Karpas-422 (cell line): Measurements from ENCODE around the gene BAIAP2L2. TPM values are rescaled to one million over a fixed set of nuclear protein-coding genes. Genes with fewer than 3 reads are reported as not detected.

Experiments
- DNase-seq: peaks from one replicate; pipeline ENCODE4 v3.0.0-alpha.2; 2015
- H2AFZ ChIP-seq: fragments of 200-600 bp; sonication (generic); 2 replicates; pipeline ENCODE4 v1.6.1; 2014; ENCODE audit warnings: antibody characterized with exemption, low read length, mixed read lengths
- H3K27ac ChIP-seq: fragments of 200-600 bp; sonication (generic); 2 replicates; pipeline ENCODE4 v1.5.1; 2014; ENCODE audit warnings: mild to moderate bottlenecking, low read length, moderate library complexity
- H3K27me3 ChIP-seq: fragments of 200-600 bp; sonication (generic); 2 replicates; pipeline ENCODE4 v1.6.1; 2014; ENCODE audit warnings: low read length, mixed read lengths
- H3K36me3 ChIP-seq: fragments of 200-600 bp; sonication (generic); 2 replicates; pipeline ENCODE4 v1.6.1; 2014; ENCODE audit warnings: low read length, mixed read lengths; ENCODE audit not compliant: insufficient read depth
- H3K4me1 ChIP-seq: fragments of 200-600 bp; sonication (generic); 2 replicates; pipeline ENCODE4 v1.6.1; 2014; ENCODE audit warnings: mild to moderate bottlenecking, low read length, mixed read lengths
- H3K4me2 ChIP-seq: fragments of 200-600 bp; sonication (generic); 2 replicates; pipeline ENCODE4 v1.6.1; 2014; ENCODE audit warnings: low read length, low read depth, mild to moderate bottlenecking; ENCODE audit not compliant: poor library complexity, severe bottlenecking
- H3K4me3 ChIP-seq: fragments of 200-600 bp; sonication (generic); 2 replicates; pipeline ENCODE4 v1.5.1; 2014; ENCODE audit warnings: mild to moderate bottlenecking, antibody characterized with exemption, low read length, mixed read lengths
- H3K79me2 ChIP-seq: fragments of 200-600 bp; sonication (generic); 2 replicates; pipeline ENCODE4 v1.6.1; 2014; ENCODE audit warnings: mild to moderate bottlenecking, low read length, mixed read lengths
- H3K9ac ChIP-seq: fragments of 200-600 bp; sonication (generic); 2 replicates; pipeline ENCODE4 v1.6.0; 2014; ENCODE audit warnings: low read length
- H3K9me2 ChIP-seq: fragments of 200-600 bp; sonication (generic), shearing (Covaris generic); replicated peaks from 2 replicates; pipeline ENCODE4 v1.6.0; 2014; ENCODE audit warnings: mild to moderate bottlenecking, low read length, moderate library complexity; ENCODE audit not compliant: insufficient read depth
- H3K9me3 ChIP-seq: fragments of 300-700, 200-600 bp; sonication (generic); 2 replicates; pipeline ENCODE4 v1.6.1; 2014; ENCODE audit warnings: low read length, mixed read lengths
- H4K20me1 ChIP-seq: fragments of 200-600 bp; sonication (generic); 2 replicates; pipeline ENCODE4 v1.6.1; 2014; ENCODE audit warnings: mild to moderate bottlenecking, antibody characterized with exemption, low read length, low read depth; ENCODE audit not compliant: insufficient read depth
- total RNA-seq: library from RNA; depleted of rRNA; stranded (reverse); fragments of >200 nt; shearing (Covaris generic); gene quantifications from 2 replicates; pipeline ENCODE4 v1.2.3, GENCODE V29; 2014; ENCODE audit warnings: low replicate concordance

BAIAP2L2 gene
- total RNA-seq, 1 experiment from 2014 or later = 0.22 TPM

DNA sequence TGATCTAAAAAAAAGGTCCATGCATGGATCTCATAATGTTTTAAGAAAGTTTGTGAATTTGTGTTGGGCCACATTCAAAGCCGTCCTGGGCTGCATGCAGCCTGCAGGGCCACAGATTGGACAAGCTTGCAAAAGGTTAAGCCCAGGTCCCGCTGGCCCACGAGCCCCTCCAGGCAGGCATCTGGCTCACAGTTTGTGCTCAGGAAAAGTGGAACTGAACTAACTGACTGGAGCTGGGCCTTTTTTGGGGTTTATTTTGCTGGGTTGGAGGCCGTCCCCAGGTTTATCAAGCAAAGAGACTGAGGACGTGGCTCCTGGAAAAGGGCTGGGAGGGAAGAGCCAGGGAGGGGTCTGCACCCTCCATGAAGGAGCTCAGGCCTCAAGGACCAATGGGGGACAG, 32.1 kb upstream of the BAIAP2L2 start:
- Histone ChIP-seq H4K20me1 (no peaks in the 10 kb centered on the region), H3K4me2 (no peak overlapping the region), H3K79me2 (no peaks in the 10 kb centered on the region), H3K9ac (no peak overlapping the region), H3K4me1 (no peaks in the 10 kb centered on the region), H3K9me2 (no peaks in the 10 kb centered on the region), H3K4me3 (no peak overlapping the region), H2AFZ (no peak overlapping the region), H3K27ac (no peak overlapping the region), H3K27me3 (no peaks in the 10 kb centered on the region), H3K36me3 (no peaks in the 10 kb centered on the region), H3K9me3 (no peaks in the 10 kb centered on the region)
- DNase-seq = no peak

DNA sequence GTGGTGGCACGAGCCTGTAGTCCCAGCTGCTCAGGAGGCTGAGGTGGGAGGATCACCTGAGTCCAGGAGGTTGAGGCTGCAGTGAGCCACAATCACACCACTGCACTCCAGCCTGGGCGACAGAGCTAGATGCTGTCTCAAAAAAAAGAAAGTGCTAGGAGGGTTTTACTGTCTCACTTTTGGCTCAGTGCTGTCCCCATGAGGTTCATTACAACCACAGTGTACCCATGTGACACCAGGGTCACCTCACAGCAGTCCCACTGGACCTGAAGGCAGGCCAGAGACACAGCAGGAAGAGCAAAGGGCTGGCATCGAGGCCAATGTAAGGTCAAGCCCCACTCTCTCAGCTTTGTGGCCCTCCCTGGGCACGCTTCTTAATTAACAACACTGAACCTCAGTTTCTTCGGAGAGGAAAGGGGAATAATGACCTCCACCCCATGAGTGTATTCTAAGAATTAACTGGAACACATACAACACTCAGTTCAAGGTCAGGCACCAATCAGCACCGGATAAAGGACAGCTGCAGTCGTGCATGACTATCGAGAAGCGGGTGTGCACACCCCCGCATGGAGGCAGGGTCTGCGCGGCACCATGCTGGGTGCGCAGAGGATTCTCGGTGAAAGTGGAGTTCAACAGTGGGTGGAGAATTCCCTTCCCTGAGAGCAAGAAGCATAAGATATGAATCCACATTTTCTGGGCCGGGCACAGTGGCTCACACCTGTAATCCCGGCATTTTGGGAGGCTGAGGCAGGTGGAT, 30.9 kb upstream of the BAIAP2L2 start:
- no peaks in the 10 kb centered on the region for H3K9me3 ChIP-seq
- H3K9me2 ChIP-seq = no peaks in the 10 kb centered on the region
- H3K9ac ChIP-seq = no peak overlapping the region
- no peak overlapping the region for H2AFZ ChIP-seq
- H3K4me1 ChIP-seq = no peaks in the 10 kb centered on the region
- H3K27me3 ChIP-seq = no peaks in the 10 kb centered on the region
- H3K36me3 ChIP-seq = no peaks in the 10 kb centered on the region
- no peaks in the 10 kb centered on the region for H3K79me2 ChIP-seq
- H3K4me2 ChIP-seq = no peak overlapping the region
- no peaks in the 10 kb centered on the region for H4K20me1 ChIP-seq
- H3K4me3 ChIP-seq = no peak overlapping the region
- no peak overlapping the region for H3K27ac ChIP-seq
- DNase-seq = no peak

- DNase-seq = no peak
- H3K9me3 ChIP-seq = no peaks in the 10 kb centered on the region
- H3K4me3 ChIP-seq = no peak overlapping the region
- H3K27me3 ChIP-seq = no peaks in the 10 kb centered on the region
- H3K4me2 ChIP-seq = no peak overlapping the region
- no peaks in the 10 kb centered on the region for H4K20me1 ChIP-seq
- H2AFZ ChIP-seq = no peak overlapping the region
- no peaks in the 10 kb centered on the region for H3K36me3 ChIP-seq
- no peaks in the 10 kb centered on the region for H3K79me2 ChIP-seq
- no peak overlapping the region for H3K9ac ChIP-seq
- H3K27ac ChIP-seq = no peak overlapping the region
- H3K9me2 ChIP-seq = no peaks in the 10 kb centered on the region
- H3K4me1 ChIP-seq = no peaks in the 10 kb centered on the region
Measured at GRCh38 chr22:38139901-38140300, 29.4 kb upstream of the BAIAP2L2 start.

DNA sequence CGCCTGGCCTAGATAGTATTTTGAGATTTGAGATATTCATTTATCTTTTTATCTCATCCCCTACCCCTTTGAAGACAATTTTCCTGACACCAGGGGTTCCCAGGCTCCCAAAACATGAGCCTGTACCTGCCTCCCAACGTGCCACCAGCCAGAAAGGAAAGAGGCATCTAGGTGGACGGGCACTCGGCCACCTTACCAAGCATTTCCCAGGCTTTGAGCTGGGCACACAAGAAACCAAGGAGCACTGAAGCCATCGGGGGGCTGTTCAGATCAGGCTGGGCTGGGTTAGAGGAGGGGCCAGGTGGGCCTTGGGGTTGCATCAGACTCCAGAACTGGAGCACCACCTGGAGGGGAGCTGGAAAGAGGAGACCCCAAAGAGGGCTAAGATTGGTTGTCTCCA, 28.5 kb upstream of the BAIAP2L2 start:
- H4K20me1 ChIP-seq = no peaks in the 10 kb centered on the region
- H3K27me3 ChIP-seq = no peaks in the 10 kb centered on the region
- H3K36me3 ChIP-seq = no peaks in the 10 kb centered on the region
- H3K4me2 ChIP-seq = no peak overlapping the region
- no peaks in the 10 kb centered on the region for H3K79me2 ChIP-seq
- no peak for DNase-seq
- no peak overlapping the region for H3K9ac ChIP-seq
- no peak overlapping the region for H3K27ac ChIP-seq
- no peak overlapping the region for H2AFZ ChIP-seq
- H3K9me2 ChIP-seq = no peaks in the 10 kb centered on the region
- no peaks in the 10 kb centered on the region for H3K4me1 ChIP-seq
- H3K9me3 ChIP-seq = no peaks in the 10 kb centered on the region
- no peak overlapping the region for H3K4me3 ChIP-seq

- no peaks in the 10 kb centered on the region for H3K36me3 ChIP-seq
- no peaks in the 10 kb centered on the region for H4K20me1 ChIP-seq
- H3K27me3 ChIP-seq = no peaks in the 10 kb centered on the region
Measured at GRCh38 chr22:38137876-38138687, 27.6 kb upstream of the BAIAP2L2 start.

GRCh38 chr22:38136607-38137006, 26.1 kb upstream of the BAIAP2L2 start:
- no peak overlapping the region for H3K9ac ChIP-seq
- H3K9me2 ChIP-seq = no peaks in the 10 kb centered on the region
- no peak overlapping the region for H3K27ac ChIP-seq
- no peak overlapping the region for H2AFZ ChIP-seq
- H3K4me2 ChIP-seq = no peak overlapping the region
- no peaks in the 10 kb centered on the region for H3K79me2 ChIP-seq
- H3K36me3 ChIP-seq = no peaks in the 10 kb centered on the region; the same call in 1 of the 2 replicates
- no peaks in the 10 kb centered on the region for H3K27me3 ChIP-seq
- H3K9me3 ChIP-seq = no peaks in the 10 kb centered on the region
- H4K20me1 ChIP-seq = no peaks in the 10 kb centered on the region
- H3K4me3 ChIP-seq = no peak overlapping the region
- DNase-seq = no peak
- no peaks in the 10 kb centered on the region for H3K4me1 ChIP-seq

More at GRCh38 chr22:38137876-38138687, 27.6 kb upstream of the BAIAP2L2 start:
- H3K4me1 ChIP-seq = no peaks in the 10 kb centered on the region
- DNase-seq = no peak
- no peak overlapping the region for H3K4me3 ChIP-seq
- H3K4me2 ChIP-seq = no peak overlapping the region
- no peaks in the 10 kb centered on the region for H3K9me2 ChIP-seq
- H3K9ac ChIP-seq = no peak overlapping the region
- no peak overlapping the region for H2AFZ ChIP-seq
- no peaks in the 10 kb centered on the region for H3K9me3 ChIP-seq
- H3K79me2 ChIP-seq = no peaks in the 10 kb centered on the region
- no peak overlapping the region for H3K27ac ChIP-seq

- Histone ChIP-seq H3K4me2 (no peak overlapping the region), H3K79me2 (no peaks in the 10 kb centered on the region), H3K9ac (no peak overlapping the region), H4K20me1 (no peaks in the 10 kb centered on the region), H3K4me3 (no peak overlapping the region), H3K9me2 (no peaks in the 10 kb centered on the region), H2AFZ (no peak overlapping the region), H3K9me3 (no peaks in the 10 kb centered on the region), H3K36me3 (no peaks in the 10 kb centered on the region; the same call in 1 of the 2 replicates), H3K27me3 (no peaks in the 10 kb centered on the region), H3K4me1 (no peaks in the 10 kb centered on the region), H3K27ac (no peak overlapping the region)
- no peak for DNase-seq
Measured at GRCh38 chr22:38135133-38135706, 24.7 kb upstream of the BAIAP2L2 start.

DNA sequence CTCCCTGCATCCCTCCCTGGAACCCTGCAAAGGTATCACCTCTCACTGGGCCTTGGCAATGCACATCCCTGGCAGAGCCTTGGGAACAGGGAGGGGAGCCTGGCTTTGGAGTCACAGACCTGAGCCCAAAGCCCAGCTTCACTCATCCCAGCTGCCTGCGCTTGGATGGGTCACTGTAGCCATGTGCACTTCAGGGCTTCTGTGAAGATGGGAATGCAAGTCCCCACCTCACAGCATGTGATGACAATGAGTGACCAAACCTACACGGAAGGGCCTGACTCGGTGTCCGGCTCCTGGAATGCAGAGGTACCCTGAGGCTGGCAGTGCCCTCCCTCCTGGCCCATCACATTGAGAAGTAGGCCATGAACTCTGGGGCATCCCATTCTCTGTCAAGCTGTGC, 22.8 kb upstream of the BAIAP2L2 start:
- Histone ChIP-seq H3K4me2 (no peak overlapping the region), H3K4me3 (no peak overlapping the region), H3K79me2 (no peaks in the 10 kb centered on the region), H3K9me2 (no peaks in the 10 kb centered on the region), H4K20me1 (no peaks in the 10 kb centered on the region), H2AFZ (no peak overlapping the region), H3K27me3 (no peaks in the 10 kb centered on the region), H3K4me1 (no peaks in the 10 kb centered on the region), H3K27ac (no peak overlapping the region), H3K9me3 (no peaks in the 10 kb centered on the region), H3K9ac (no peak overlapping the region), H3K36me3 (no peaks in the 10 kb centered on the region; the same call in 1 of the 2 replicates)
- DNase-seq = no peak
